GM18511 (cell line): ENCODE results near the gene COL5A1.

ENCODE experiments used
- ATAC-seq: cut with Tn5 transposase; IDR thresholded peaks from one replicate; pipeline ENCODE4 v1.9.1; 2021; ENCODE audit warnings: mild to moderate bottlenecking, moderate library complexity; ENCODE audit not compliant: unreplicated experiment

Gene COL5A1

GRCh38 chr9:134867917-134868750 is 226.5 kb downstream of the COL5A1 start:
- ATAC-seq: no peak

- no peak for ATAC-seq
Observed at GRCh38 chr9:134868751-134869553, 227.3 kb downstream of the COL5A1 start.

GRCh38 chr9:134869554-134870300 is 228.1 kb downstream of the COL5A1 start:
- no peak for ATAC-seq

GRCh38 chr9:134870301-134870694 is 228.7 kb downstream of the COL5A1 start:
- ATAC-seq: no peak

- ATAC-seq: no peak
Observed at GRCh38 chr9:134870746-134871662, 229.4 kb downstream of the COL5A1 start.

- no peak for ATAC-seq
Observed at GRCh38 chr9:134871697-134872340, 230.2 kb downstream of the COL5A1 start.

- no peak for ATAC-seq
Observed at GRCh38 chr9:134872482-134873231, 231.1 kb downstream of the COL5A1 start.

- ATAC-seq: no peak
Observed at GRCh38 chr9:134875371-134875770, 233.8 kb downstream of the COL5A1 start.

- no peak for ATAC-seq
Observed at GRCh38 chr9:134877541-134877940, 235.9 kb downstream of the COL5A1 start.

- no peak for ATAC-seq
Observed at GRCh38 chr9:134879664-134880483, 238.3 kb downstream of the COL5A1 start.

GRCh38 chr9:134880484-134881312 is 239.1 kb downstream of the COL5A1 start, which contains the start of gene FCN2:
FCN2 (plus strand) TSS chr9:134880810; CDS start chr9:134880822, 12 bp downstream.
- no peak for ATAC-seq

- no peak for ATAC-seq
Observed at GRCh38 chr9:134881313-134881670, 239.7 kb downstream of the COL5A1 start.

- ATAC-seq: no peak
Observed at GRCh38 chr9:134882204-134882785, 240.7 kb downstream of the COL5A1 start.

GRCh38 chr9:134883040-134883782 is 241.6 kb downstream of the COL5A1 start:
- no peak for ATAC-seq

GRCh38 chr9:134884492-134884891 is 242.9 kb downstream of the COL5A1 start:
- ATAC-seq: no peak

GRCh38 chr9:134885001-134885678 is 243.5 kb downstream of the COL5A1 start:
- ATAC-seq: no peak
